K562 (cell line): ENCODE results near the gene ZNF574. TPM values are rescaled to one million over a fixed set of nuclear protein-coding genes. Genes with fewer than 3 reads are reported as not detected.

ENCODE experiments used
- ERF ChIP-seq: fragments of 450-650 bp; formaldehyde crosslinking; IDR thresholded peaks from 2 replicates; pipeline ENCODE4 v1.4.0; 2020; ENCODE audit warnings: mild to moderate bottlenecking, mixed read lengths
- ESRRA ChIP-seq: fragments of 450-650 bp; IDR thresholded peaks from 2 replicates; pipeline ENCODE4 v1.6.1; 2014; ENCODE audit warnings: low read depth, mild to moderate bottlenecking, moderate library complexity, borderline replicate concordance
- HLTF ChIP-seq: fragments of 450-650 bp; IDR thresholded peaks from 2 replicates; pipeline ENCODE4 v1.6.1; 2016
- NCOA1 ChIP-seq: fragments of 450-650 bp; IDR thresholded peaks from 2 replicates; pipeline ENCODE4 v1.6.1; 2016; ENCODE audit warnings: low read depth
- OTX1 ChIP-seq: fragments of 450-650 bp; formaldehyde crosslinking; IDR thresholded peaks from 2 replicates; pipeline ENCODE4 v1.4.0; 2022; ENCODE audit warnings: mild to moderate bottlenecking
- POU5F1 ChIP-seq: fragments of 150-350 bp; IDR thresholded peaks from 2 replicates; pipeline ENCODE4 v1.6.1; 2014; ENCODE audit warnings: borderline replicate concordance, low read length, low read depth, mild to moderate bottlenecking; ENCODE audit not compliant: partially characterized antibody
- THRAP3 ChIP-seq: fragments of 450-650 bp; IDR thresholded peaks from 2 replicates; pipeline ENCODE4 v1.6.1; 2016; ENCODE audit warnings: mild to moderate bottlenecking, inconsistent platforms, borderline replicate concordance
- polyA plus RNA-seq, 8 experiments: library from polyadenylated mRNA; depleted of rRNA in 4 of 8; stranded (reverse) in 5 of 8; unstranded in 3 of 8; fragments of >200 nt; fragmentation: Nextera tagmentation in 2 of 8; fragmentation: Illumina TruSeq in 1 of 8; extraction: Ambion mirVana in 2 of 8; extraction: Trizol in 1 of 8; gene quantifications; 2 replicates each; pipeline versions ENCODE4 v1.2.1 to v1.2.3, GENCODE V29; 2011 to 2014; ENCODE audit warnings: inconsistent platforms in 1 of 8, missing spikeins in 1 of 8
- total RNA-seq, 7 experiments: library from RNA; depleted of rRNA in 6 of 7; stranded (reverse); fragments of >200 nt in 6 of 7; fragmentation: Illumina TruSeq in 2 of 7; extraction: Trizol in 2 of 7; gene quantifications; 2 replicates each; pipeline versions ENCODE4 v1.2.1 to v1.2.3, GENCODE V29; 2011 to 2021; ENCODE audit warnings: low replicate concordance in 1 of 7
- TF ChIP-seq, protein P1 (sequence below): fragments of 450-650 bp; IDR thresholded peaks from 2 replicates; pipeline ENCODE4 v1.6.1; 2016; ENCODE audit warnings: mild to moderate bottlenecking, moderate library complexity
- TF ChIP-seq, protein P2 (sequence below): IDR thresholded peaks from 2 replicates; pipeline ENCODE4 v1.6.1; 2016; ENCODE audit warnings: missing genetic modification characterization, missing compliant biosample characterization
- TF ChIP-seq, protein P3 (sequence below), 2 experiments: fragments of 450-650 bp; IDR thresholded peaks; 2 replicates each; pipeline ENCODE4 v1.6.1; 2016

Gene ZNF574
- total and polyA plus RNA-seq, 9 of the 15 experiments (the other 6 are each of a cell fraction or from before 2014, with no cell fraction given): 0.24 to 20.7 (median 8.4) TPM

GRCh38 chr19:42075364-42075615, 676 bp upstream of the ZNF574 start (continued):
- TF ChIP-seq OTX1 (CRISPR knock-in tag) (no peak), NCOA1 (peak; percentile 64; the same call in 1 of the 2 replicates), THRAP3 (peak; percentile 77; the same call in 1 of the 2 replicates), ESRRA (0 out of 2 replicates have a peak, but pooled peaks have one; percentile 9), HLTF (peak; percentile 68; the same call in 1 of the 2 replicates), POU5F1 (no peak), ERF (CRISPR knock-in tag) (no peak)
- TF ChIP-seq, protein P1, sequence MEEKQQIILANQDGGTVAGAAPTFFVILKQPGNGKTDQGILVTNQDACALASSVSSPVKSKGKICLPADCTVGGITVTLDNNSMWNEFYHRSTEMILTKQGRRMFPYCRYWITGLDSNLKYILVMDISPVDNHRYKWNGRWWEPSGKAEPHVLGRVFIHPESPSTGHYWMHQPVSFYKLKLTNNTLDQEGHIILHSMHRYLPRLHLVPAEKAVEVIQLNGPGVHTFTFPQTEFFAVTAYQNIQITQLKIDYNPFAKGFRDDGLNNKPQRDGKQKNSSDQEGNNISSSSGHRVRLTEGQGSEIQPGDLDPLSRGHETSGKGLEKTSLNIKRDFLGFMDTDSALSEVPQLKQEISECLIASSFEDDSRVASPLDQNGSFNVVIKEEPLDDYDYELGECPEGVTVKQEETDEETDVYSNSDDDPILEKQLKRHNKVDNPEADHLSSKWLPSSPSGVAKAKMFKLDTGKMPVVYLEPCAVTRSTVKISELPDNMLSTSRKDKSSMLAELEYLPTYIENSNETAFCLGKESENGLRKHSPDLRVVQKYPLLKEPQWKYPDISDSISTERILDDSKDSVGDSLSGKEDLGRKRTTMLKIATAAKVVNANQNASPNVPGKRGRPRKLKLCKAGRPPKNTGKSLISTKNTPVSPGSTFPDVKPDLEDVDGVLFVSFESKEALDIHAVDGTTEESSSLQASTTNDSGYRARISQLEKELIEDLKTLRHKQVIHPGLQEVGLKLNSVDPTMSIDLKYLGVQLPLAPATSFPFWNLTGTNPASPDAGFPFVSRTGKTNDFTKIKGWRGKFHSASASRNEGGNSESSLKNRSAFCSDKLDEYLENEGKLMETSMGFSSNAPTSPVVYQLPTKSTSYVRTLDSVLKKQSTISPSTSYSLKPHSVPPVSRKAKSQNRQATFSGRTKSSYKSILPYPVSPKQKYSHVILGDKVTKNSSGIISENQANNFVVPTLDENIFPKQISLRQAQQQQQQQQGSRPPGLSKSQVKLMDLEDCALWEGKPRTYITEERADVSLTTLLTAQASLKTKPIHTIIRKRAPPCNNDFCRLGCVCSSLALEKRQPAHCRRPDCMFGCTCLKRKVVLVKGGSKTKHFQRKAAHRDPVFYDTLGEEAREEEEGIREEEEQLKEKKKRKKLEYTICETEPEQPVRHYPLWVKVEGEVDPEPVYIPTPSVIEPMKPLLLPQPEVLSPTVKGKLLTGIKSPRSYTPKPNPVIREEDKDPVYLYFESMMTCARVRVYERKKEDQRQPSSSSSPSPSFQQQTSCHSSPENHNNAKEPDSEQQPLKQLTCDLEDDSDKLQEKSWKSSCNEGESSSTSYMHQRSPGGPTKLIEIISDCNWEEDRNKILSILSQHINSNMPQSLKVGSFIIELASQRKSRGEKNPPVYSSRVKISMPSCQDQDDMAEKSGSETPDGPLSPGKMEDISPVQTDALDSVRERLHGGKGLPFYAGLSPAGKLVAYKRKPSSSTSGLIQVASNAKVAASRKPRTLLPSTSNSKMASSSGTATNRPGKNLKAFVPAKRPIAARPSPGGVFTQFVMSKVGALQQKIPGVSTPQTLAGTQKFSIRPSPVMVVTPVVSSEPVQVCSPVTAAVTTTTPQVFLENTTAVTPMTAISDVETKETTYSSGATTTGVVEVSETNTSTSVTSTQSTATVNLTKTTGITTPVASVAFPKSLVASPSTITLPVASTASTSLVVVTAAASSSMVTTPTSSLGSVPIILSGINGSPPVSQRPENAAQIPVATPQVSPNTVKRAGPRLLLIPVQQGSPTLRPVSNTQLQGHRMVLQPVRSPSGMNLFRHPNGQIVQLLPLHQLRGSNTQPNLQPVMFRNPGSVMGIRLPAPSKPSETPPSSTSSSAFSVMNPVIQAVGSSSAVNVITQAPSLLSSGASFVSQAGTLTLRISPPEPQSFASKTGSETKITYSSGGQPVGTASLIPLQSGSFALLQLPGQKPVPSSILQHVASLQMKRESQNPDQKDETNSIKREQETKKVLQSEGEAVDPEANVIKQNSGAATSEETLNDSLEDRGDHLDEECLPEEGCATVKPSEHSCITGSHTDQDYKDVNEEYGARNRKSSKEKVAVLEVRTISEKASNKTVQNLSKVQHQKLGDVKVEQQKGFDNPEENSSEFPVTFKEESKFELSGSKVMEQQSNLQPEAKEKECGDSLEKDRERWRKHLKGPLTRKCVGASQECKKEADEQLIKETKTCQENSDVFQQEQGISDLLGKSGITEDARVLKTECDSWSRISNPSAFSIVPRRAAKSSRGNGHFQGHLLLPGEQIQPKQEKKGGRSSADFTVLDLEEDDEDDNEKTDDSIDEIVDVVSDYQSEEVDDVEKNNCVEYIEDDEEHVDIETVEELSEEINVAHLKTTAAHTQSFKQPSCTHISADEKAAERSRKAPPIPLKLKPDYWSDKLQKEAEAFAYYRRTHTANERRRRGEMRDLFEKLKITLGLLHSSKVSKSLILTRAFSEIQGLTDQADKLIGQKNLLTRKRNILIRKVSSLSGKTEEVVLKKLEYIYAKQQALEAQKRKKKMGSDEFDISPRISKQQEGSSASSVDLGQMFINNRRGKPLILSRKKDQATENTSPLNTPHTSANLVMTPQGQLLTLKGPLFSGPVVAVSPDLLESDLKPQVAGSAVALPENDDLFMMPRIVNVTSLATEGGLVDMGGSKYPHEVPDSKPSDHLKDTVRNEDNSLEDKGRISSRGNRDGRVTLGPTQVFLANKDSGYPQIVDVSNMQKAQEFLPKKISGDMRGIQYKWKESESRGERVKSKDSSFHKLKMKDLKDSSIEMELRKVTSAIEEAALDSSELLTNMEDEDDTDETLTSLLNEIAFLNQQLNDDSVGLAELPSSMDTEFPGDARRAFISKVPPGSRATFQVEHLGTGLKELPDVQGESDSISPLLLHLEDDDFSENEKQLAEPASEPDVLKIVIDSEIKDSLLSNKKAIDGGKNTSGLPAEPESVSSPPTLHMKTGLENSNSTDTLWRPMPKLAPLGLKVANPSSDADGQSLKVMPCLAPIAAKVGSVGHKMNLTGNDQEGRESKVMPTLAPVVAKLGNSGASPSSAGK: peak; percentile 69
- TF ChIP-seq, protein P2, sequence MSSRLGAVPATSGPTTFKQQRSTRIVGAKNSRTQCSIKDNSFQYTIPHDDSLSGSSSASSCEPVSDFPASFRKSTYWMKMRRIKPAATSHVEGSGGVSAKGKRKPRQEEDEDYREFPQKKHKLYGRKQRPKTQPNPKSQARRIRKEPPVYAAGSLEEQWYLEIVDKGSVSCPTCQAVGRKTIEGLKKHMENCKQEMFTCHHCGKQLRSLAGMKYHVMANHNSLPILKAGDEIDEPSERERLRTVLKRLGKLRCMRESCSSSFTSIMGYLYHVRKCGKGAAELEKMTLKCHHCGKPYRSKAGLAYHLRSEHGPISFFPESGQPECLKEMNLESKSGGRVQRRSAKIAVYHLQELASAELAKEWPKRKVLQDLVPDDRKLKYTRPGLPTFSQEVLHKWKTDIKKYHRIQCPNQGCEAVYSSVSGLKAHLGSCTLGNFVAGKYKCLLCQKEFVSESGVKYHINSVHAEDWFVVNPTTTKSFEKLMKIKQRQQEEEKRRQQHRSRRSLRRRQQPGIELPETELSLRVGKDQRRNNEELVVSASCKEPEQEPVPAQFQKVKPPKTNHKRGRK: peak; percentile 23; the same call in 1 of the 2 replicates
- TF ChIP-seq, protein P3, sequence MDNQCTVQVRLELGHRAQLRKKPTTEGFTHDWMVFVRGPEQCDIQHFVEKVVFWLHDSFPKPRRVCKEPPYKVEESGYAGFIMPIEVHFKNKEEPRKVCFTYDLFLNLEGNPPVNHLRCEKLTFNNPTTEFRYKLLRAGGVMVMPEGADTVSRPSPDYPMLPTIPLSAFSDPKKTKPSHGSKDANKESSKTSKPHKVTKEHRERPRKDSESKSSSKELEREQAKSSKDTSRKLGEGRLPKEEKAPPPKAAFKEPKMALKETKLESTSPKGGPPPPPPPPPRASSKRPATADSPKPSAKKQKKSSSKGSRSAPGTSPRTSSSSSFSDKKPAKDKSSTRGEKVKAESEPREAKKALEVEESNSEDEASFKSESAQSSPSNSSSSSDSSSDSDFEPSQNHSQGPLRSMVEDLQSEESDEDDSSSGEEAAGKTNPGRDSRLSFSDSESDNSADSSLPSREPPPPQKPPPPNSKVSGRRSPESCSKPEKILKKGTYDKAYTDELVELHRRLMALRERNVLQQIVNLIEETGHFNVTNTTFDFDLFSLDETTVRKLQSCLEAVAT (IDR thresholded peaks at IDR 0.05): peak; percentile 71 to 87; a peak in 2 of 4 replicates
